Measurements from ENCODE around the gene GCN1.

GCN1 gene

DNA sequence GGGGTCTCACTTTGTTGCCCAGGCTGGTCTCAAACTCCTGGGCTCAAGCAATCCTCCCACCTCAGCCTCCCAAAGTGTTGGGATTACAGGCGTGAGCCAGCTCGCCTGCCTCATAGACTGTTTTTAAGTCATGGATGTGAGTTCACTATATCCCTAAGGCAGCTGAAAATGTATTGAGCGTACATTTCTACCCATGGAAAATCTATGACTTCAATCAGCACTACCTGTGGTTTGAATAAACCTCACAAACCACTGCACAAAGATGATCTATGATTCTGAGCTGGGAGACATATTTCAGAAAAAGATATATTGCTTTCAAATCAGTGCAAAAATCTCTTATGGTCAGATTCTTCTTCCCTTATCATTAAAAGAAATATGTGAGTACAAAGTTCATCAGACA is 22.5 kb downstream of the GCN1 start:
- no peak for FAIRE-seq

DNA sequence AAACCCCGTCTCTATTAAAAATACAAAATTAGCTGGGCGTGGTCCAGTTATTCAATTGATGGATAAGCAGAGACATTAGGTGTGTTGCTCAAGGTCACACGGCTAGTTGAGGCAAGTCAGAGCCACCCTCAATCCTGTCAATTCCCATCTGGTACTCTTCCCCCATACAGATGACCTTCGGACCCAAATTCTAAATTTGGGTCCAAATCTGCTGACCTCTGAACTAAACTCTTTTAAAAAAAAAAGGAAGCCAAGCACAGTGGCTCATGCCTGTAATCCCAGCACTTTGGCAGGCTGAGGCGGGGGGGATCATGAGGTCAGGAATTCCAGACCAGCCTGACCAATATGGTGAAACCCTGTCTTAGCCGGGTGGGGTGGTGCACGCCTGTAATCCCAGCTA is 23.9 kb downstream of the GCN1 start:
- no peak for FAIRE-seq

DNA sequence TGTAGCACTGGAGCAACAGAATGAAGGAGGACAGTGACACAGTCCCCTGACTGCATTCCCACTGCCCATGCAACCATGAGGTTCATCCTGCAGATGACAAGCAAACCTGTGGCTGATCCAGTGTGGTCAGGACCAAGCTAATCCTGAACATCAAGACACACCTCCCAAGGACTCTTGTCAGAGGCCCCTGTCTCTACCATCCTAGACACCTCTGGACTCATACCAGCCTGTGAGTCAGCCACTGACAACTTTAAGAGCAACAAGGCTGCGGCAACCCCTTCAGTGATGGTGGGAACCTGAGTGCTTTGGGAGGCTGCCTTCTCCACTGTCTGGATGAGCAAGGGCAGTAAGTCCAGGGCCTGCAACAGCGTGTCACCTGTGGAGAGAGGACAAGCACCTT is 24.6 kb downstream of the GCN1 start:
- no peak for FAIRE-seq

DNA sequence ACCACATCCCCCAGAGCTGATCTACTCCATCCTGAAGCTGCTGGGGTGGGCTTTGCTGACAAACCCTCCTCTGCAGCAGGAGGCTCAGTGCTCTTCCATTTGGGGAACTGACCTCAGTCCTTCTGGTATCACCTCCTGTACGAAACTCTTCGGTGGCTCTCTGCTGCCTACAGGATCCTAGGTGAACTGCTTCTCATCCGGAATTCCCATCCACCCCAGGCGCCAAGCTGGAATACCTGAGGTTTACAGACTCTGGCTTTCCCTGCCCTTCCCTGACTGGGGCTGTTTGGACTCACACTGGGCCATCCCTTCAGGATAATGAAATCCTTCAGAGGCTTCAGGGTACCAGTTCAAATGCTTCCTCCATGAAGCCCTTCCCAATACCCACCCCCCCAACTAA is 26.2 kb downstream of the GCN1 start:
- no peak for FAIRE-seq

DNA sequence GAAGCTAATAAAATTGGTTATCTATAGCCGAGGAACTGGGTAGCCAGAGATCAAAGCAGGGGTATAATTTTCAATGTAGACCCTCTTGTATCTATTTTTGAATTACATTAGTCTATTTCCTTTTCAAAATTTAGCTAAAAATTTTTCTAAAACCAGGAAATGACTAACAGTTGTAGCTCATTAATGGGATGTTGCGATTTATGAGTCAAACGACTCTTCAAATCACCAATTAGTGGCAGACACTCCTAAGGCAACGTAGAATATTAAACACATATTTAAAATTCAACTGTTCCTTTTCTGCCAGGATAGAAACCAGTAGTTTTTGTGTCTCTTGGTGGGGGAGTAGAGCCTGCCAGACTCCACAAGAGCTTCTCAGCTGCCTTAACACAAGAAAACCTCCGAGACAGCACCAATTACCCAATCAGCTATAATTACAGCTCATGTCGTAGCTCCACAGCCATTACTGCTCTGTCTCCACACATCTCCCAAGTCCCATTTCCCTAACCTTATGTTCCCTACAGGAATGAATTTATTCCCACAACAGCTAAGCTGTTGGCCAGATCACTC is 26.9 kb downstream of the GCN1 start:
- no peak for FAIRE-seq

DNA sequence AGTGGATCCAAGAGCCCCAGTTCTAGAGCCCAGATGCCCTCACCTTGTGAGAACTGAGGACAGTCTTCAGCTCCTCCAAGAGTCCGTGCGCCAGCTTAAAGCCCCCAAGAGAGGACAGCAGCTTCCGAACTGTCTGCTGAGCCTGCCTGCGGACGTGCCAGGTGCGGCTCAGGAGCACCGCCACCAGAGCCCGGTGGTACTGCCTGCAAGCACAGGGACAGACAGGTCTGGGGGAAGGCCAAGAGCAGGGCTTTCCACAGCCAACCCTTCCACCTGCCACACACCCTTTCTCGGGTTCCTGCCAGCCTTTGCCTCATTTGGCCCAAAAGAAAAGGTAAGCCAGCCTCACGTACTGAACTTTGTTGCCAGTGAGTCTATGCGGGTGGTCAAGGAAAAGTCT is 30.2 kb downstream of the GCN1 start:
- FAIRE-seq, result no peak

DNA sequence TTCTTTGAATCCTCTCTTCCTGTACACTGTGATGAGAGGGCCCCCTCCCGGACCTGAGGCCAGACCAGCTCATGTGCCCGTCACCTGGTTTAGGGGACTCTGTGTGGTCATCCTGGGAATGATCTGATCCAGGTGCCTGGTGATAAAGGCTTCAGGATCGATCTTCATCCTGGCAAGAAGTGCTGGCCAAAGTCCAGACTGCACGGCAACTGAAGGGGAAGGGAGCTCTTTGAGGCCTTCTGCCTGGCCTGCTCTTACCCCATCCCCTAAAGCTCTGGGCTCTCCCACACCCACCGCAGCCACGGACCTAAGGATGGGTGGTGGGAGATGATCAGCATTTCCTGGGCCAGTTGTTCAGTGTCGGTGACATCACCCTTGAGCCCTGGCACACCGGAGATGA is 31.8 kb downstream of the GCN1 start:
- FAIRE-seq, result no peak

DNA sequence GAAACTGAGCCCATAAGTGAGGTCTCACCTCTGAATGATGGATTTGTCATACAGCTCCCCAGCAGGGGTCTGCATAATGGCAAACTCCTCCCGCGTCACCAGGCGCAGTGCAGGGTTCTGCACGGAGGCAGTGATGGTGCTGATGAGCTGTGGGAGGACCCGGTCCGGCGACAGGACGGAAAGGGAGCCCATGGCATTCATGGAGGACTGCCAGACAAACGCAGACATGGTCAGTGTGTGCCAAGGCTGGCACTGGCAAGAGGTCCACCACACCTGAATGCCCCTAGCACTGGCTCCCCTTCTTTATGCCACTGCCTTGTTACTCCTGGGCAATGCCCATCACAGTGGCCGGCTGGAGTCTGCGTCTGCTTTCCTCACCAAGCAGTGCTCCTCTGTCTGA is 32.7 kb downstream of the GCN1 start:
- no peak for FAIRE-seq

DNA sequence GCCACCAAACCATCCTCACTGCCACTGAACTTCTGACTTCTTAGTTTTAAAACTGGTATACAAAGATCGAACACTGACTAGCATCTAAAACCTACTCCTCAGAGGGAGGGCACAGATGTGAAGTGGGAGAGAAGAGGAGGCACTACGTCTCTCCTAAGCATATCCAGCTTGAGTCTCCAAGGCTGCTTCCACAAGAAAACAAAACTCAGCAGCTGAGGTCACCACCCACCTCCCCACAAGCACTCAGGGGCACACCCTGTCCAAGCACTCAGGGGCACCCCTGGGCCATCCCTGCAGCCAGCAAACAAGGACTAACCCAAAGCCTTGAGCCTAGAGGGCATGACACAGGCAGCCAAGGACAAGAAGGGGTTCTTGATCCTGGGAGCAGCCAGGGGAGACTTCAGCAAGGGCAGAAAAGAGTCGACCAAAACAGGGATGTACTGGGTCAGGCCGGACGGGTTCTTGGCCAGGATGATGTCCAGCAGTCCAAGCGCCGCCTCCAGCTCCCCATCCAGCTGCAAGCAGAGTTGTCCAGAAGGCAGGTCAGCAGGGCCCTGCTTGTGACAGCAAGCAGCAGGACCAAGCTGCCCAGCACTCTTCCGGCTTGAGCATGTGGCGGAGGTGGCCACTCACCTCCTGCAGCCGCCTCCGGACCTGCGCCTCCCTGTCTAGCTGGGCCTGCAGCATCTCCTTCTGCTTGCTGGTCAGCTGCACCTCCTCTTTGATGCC is 34.8 kb downstream of the GCN1 start:
- FAIRE-seq, result no peak

DNA sequence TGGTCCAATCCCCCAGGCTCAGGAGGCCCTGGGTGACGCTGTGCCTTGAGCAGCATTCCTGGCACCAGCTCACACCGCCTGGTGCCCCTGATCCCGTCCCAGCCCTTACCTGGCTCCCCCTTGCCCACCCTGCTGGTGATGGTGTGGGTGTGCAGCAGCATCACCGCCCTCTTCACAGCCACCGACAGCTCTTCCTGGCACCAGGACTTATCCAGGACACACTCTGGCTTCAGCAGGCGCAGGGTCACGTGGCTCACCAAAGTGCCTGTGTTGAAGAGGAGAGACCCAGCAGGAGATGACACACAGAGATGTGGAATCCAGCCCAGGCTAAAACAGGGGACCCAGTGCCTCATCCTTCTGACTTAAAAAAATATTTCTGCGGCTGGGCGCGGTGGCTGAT is 36.2 kb downstream of the GCN1 start:
- FAIRE-seq, result no peak

DNA sequence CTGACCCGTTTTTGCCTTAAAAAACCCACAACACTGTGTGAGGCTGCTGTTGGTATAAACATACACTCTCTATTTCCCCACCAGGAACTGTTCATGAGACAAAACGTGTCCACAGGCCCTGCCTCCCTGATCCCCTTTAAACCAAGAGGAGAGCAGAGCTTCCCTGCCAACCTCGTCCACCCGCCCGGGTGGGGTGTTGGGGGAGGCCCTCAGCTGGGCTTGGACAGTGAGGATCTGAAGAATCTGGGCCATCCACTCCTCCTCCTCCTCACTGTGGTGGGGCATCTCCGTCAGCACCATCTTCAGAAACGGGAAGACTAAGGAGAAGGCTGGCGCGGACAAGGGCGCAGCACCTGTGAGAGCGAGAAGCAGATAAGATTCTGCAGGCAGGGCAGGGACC is 36.8 kb downstream of the GCN1 start:
- no peak for FAIRE-seq

DNA sequence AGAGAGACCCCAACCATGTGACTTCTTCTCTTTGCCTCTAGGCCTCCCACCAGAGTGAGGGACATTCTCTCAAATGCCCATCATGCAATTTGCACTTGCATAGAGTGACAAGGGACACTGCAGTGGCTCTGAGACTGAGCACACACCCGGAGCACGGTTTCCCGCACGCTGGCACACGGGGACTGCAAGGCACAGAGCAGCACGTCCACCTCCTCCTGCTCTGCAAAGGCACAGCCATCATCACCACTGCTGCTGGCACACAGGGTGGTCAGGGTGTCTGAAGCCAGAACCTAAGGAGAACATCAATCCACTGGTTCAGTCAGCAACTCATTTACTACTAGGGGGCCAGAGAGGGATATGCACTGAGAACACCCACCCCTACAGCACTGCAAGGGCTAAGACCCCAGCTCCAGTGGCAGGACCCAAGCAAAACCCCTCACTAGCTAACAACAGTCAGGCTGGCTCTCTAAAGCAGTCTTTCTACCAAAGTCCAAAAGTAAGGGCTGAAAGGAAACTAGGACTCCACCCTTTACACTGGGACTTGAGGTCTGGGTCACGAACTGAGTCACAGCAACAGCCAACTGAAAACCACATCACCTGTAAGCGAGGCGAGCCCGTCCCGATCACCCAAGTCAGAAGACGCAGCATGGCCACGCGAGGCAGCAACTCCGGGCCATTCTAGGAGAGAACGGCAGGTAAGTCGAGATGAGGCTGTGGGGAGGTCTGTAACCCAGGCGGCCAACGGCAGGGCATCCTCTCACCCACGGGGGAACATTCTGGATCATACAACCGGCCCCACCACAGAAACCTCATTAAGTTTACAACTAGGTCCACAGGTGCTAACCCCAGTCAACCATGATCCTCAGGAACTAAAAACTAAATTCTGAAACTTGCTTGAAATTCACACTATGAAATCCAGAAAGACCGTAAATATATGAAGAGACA is 37.9 kb downstream of the GCN1 start:
- no peak for FAIRE-seq

DNA sequence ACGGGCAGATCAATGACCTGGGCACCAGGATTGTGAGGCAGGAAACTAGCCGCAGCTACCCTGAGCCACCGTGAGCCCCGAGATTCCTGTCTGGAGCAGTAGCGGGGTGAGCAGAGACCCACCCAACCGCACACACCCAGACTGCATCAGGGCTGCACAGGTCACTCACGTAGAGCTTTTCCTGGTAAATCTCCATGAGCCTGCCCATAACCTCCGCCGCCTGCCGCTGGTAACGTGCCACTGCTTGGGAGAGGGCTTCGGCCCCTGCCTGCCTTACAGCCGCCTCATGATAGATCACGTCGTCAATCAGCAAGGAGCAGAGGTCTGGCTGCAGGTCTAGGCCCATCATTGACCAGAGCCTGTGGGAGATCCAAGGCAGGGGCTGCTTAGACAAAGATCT is 39.4 kb downstream of the GCN1 start:
- FAIRE-seq, result no peak

DNA sequence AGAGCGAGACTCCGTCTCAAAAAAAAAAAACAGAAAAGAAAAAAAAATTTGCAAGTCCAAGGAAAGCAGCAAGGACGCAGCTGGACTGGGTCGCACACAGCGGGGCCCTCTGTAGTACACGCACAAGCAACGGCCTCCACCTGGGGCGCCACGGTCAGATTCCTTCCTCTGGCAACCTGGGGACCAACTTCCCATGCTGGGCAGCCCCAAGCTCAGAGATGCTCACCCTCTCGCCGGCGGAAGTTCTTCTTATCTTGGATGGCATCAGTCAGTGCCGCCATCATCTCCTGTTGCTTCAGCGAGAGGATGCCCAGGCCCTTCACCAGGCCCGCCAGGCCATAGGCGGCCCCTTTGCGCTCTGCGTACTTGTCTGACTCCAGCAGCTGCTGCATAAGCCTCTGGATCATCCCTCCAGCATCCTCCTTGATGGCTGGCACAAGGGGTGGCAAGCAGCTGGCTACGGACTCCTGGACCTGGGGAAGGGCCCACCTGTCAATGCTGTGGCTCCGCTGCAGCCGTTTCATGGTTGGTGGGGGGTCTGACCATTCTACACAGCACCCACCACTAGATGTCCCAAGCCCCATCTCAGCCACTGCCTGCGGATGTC is 43.5 kb downstream of the GCN1 start:
- FAIRE-seq, result no peak

DNA sequence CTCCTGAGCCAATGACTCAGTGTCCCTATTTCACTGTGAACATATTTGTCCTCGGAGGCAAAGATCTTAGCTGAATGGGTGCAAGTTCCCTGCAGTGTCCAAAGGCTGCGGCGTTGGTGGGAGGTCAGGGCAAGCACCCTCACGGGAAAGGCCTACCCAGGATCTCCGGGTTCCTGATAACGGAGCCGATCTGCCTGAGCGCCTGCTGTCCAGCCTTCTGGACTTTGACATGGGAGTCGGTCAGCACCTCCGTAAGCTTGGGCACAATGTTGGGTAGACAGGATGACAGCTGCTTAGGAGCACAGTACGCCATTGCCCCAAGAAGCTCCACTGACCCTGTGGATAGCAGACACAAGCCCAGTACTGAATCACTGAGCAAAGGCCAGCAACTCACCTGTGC is 46.5 kb downstream of the GCN1 start:
- FAIRE-seq, result no peak

DNA sequence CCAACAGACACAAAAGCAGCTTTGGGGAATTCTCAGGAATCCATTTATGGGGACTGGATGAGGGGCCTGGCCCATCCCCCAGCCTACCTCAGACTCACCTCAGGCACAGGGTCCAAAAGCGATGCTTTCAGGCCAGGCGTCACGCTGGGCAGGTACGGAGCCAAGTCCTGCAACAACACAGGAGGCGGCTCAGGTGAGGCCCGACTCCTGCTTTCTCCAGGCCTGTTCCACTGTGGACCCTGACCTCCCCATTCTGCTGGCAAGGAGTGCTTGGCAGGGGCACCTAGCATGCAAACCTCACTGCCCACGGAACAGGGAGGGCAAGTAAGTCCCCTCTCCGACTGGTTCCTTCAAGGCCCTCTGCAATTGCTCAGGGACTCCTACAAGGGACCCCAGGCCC is 49.4 kb downstream of the GCN1 start:
- FAIRE-seq, result no peak

DNA sequence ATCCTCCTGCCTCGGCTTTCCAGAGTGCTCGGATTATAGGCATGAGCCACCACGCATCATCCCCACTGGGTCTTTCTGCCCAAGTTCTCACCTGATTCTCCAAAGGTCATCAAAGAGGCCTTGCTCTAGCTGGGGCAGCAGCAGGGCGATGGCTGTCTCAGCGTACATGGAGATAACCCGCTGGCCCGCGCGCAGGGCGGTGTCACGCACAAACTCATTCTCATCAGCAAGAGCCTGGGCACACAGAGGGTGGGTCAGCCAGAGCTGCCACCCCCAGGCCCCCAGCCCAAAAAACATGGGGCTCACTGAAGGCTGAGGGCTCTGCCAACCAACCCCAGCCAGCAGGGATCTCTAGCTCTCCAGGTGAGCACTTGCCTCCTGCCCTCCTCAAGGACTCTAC is 50.3 kb downstream of the GCN1 start:
- no peak for FAIRE-seq

DNA sequence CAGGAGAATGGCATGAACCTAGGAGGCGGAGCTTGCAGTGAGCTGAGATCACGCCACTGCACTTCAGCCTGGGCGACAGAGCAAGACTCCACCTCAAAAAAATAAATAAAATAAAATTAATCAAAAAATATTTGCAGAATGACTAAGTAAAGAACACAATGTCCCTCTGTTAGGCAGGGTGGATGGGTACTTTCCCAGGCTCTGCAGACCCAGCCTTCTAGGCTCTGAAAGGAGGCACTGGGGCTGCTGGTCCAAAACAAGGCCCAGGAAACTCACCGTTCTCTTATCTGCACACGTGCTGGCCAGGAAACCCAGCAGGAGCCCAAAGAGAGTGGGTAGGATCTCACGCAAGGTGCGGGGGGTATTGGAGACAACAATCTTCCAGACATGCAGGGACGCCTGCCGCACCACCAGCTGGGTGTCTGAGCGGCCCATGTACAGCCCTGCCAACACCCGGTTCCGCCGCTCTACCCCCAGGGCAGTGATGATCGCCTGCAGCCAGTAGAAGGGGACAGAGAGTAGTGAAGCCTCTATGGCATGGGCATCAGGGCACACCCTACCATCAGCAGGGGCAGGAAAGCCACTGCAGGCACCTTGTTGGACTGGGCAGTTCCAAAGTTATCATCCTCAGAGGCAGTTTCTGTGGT is 52.2 kb downstream of the GCN1 start:
- FAIRE-seq, result no peak

DNA sequence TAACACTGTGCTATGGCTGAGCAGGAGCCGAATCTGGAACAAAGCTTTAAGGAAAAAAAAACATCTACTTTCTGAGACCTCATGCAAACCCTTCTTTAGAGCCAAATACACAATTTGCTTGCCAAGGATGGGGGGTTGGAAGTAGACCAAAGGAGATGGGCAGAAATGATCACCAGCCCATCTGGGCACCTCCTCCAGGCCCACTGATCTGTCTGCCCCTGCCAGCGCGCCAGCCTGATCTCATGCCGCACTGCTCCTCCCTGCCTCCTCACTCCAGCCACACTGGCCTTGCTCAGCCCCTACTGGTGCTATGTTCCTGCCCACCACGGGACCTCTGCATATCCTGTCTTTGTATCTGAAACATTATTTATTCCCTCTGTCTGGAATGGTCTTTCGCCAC is 53.2 kb downstream of the GCN1 start:
- no peak for FAIRE-seq

DNA sequence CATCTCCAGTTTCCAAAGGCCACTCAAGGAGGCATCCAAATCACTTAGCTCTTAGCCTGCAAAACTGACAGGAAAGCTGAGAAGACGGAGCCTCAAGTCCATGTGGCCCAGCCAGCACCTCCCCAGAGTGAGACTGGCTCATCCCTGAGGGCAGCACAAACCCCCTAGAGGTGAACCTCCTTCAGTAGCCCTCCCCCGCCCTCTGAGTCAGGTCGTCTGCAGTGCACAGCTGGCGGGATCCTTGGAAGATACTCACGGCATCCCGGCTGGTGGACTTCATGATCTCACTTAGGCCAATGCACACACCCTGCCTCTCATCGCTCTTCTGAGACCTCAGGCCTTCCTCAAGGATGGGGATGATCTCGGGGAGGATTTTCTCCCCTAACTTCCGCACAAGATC is 53.9 kb downstream of the GCN1 start:
- no peak for FAIRE-seq

DNA sequence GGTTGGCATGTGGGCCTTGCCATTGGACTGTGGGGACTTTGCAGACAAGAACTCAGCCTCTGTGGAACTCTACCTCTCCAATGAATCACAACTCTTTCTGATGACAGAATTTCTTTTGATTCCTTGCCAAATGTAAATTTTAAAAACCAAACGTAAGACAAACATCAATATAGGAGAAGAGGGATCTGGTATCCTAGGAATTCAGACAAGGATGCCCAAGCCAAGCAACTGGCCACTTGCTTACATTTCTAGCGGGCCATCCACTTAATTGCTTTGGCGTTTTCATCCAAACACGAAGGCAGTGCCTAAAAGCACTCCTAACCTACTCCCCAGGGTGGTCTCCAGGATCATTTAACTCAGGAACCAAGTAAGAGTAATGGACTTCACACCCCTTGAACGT is 54.6 kb downstream of the GCN1 start:
- no peak for FAIRE-seq

DNA sequence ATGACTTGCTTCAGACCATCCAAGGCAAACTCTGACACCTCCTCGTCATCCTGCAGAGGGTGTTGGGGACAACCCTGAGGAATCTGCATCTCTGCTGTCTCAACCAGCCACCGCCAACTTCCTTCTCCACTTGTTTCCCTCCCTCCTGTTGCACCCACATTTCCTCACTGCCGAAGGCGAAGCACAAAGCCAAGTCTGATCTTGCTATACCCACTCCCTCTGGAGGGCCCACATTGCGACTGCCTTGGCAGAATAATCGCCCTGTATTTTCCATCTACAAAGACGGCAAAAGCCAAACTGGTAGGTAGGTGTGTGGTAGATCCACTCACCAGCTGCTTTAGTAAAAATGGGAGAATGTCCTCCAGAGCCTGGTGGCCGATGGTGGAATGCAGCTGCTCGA is 56.1 kb downstream of the GCN1 start:
- no peak for FAIRE-seq

DNA sequence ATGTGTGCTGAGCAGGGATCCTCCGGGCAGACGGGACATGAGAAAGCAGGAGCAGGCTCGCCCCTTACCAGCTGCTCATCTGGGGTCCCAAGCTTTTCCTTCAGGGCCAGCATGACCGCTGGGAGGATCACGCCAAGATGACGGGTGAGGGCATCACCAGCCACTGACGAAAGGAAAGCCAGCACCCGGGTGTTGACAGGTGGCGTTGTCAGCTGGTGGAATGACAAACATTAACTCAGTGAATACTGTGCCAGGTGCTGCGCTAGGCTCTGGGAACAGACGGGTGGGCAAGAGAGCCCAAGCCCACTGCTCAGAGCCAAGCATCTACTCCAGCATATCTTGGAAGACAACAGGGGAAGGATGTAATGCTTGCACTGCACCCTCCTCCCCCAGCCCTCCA is 56.7 kb downstream of the GCN1 start:
- no peak for FAIRE-seq

All from TTC549 (cell line).